ENCODE measurements around the gene KRT2. TPM values are rescaled to one million over a fixed set of nuclear protein-coding genes. Genes with fewer than 3 reads are reported as not detected.
A peak's percentile ranks its signal among the peaks of the same experiment; 100 is the strongest.

Gene KRT2
- total and polyA plus RNA-seq, 9 of the 15 experiments (the other 6 are each of a cell fraction or from before 2014, with no cell fraction given) = 0.03 to 0.69 (median 0.07) TPM; not detected in 2

DNA sequence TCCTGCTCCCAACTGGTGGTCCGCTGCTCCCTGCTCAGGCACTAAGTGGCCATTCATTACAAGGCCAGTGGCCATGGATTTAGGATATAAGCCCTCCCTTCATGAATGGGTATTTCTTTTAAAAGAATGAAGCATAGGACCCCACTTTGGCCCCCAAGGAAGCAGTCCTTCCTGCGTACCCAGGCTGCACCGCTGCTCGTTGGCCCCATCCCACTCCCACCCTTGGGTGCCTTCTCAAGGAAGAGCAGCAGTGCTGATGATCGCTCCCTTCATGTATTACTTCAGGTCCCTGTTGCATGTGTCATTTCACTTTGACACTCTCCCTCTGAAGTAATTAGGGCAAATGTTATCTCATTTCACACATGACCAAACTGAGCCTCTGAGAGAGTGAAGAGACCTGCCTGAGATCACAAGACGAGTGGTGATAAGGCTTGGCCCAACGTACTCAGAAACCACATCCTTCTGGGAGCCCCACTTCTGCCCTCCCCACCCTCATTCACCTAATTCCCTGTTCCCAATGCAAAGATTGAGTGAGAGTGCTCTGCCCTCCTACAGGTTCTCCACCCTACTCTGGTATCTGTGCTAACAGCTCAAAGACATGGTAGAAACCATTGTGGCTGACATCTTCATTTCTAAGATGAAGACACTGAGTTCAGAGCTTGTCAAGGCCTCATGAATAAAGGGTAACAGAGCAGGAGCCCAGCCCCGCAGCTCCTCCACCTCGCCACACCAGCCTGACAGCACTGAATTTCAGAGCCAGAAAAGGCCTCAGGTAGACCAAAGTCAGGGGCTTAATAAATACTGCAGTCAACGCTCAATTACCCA, 10.3 kb upstream of the KRT2 start (continued):
- TF ChIP-seq, protein P1, sequence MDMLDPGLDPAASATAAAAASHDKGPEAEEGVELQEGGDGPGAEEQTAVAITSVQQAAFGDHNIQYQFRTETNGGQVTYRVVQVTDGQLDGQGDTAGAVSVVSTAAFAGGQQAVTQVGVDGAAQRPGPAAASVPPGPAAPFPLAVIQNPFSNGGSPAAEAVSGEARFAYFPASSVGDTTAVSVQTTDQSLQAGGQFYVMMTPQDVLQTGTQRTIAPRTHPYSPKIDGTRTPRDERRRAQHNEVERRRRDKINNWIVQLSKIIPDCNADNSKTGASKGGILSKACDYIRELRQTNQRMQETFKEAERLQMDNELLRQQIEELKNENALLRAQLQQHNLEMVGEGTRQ (CRISPR knock-in tag; IDR thresholded peaks at IDR 0.05) = peak; percentile 37; the same call in 1 of the 2 replicates
- TF ChIP-seq KDM2B (CRISPR knock-in tag; IDR thresholded peaks at IDR 0.05) (no peak), PTRF (tag; IDR thresholded peaks at IDR 0.05) (no peak), EHMT2 (IDR thresholded peaks at IDR 0.05) (peak; percentile 92), PTBP1 (IDR thresholded peaks at IDR 0.05; ENCODE audit: low read depth, low read length) (no peak), ZNF23 (CRISPR knock-in tag; IDR thresholded peaks at IDR 0.05) (no peak), TAF7 (tag; IDR thresholded peaks at IDR 0.05) (no peak), STAT5B (CRISPR knock-in tag; IDR thresholded peaks at IDR 0.05) (no peak), RCOR1 (IDR thresholded peaks at IDR 0.05; ENCODE audit: borderline replicate concordance in 1 of 2, low read depth in 2 of 2, low read length in 2 of 2) (peak; percentile 91 to 99), DPF2 (IDR thresholded peaks at IDR 0.05) (peak; percentile 99), IFI16 (CRISPR knock-in tag; IDR thresholded peaks at IDR 0.05) (no peak), POLR2H (tag; IDR thresholded peaks at IDR 0.05; ENCODE audit: low read depth) (no peak), RAD21 (CRISPR knock-in tag; conservative IDR thresholded peaks at IDR 0.05 in 1 of 2, IDR thresholded peaks at IDR 0.05 in 1 of 2) (peak; percentile 6 to 34; a peak in 2 of 4 replicates)
- TF ChIP-seq, protein P2, sequence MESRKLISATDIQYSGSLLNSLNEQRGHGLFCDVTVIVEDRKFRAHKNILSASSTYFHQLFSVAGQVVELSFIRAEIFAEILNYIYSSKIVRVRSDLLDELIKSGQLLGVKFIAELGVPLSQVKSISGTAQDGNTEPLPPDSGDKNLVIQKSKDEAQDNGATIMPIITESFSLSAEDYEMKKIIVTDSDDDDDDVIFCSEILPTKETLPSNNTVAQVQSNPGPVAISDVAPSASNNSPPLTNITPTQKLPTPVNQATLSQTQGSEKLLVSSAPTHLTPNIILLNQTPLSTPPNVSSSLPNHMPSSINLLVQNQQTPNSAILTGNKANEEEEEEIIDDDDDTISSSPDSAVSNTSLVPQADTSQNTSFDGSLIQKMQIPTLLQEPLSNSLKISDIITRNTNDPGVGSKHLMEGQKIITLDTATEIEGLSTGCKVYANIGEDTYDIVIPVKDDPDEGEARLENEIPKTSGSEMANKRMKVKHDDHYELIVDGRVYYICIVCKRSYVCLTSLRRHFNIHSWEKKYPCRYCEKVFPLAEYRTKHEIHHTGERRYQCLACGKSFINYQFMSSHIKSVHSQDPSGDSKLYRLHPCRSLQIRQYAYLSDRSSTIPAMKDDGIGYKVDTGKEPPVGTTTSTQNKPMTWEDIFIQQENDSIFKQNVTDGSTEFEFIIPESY (CRISPR knock-in tag; IDR thresholded peaks at IDR 0.05) = peak; percentile 8; the same call in 1 of the 2 replicates
- TF ChIP-seq, protein P3, sequence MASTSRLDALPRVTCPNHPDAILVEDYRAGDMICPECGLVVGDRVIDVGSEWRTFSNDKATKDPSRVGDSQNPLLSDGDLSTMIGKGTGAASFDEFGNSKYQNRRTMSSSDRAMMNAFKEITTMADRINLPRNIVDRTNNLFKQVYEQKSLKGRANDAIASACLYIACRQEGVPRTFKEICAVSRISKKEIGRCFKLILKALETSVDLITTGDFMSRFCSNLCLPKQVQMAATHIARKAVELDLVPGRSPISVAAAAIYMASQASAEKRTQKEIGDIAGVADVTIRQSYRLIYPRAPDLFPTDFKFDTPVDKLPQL (IDR thresholded peaks at IDR 0.05; ENCODE audit: extremely low read depth, insufficient read length) = no peak
- TF ChIP-seq, protein P4, sequence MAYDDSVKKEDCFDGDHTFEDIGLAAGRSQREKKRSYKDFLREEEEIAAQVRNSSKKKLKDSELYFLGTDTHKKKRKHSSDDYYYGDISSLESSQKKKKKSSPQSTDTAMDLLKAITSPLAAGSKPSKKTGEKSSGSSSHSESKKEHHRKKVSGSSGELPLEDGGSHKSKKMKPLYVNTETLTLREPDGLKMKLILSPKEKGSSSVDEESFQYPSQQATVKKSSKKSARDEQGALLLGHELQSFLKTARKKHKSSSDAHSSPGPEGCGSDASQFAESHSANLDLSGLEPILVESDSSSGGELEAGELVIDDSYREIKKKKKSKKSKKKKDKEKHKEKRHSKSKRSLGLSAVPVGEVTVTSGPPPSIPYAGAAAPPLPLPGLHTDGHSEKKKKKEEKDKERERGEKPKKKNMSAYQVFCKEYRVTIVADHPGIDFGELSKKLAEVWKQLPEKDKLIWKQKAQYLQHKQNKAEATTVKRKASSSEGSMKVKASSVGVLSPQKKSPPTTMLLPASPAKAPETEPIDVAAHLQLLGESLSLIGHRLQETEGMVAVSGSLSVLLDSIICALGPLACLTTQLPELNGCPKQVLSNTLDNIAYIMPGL (CRISPR knock-in tag; IDR thresholded peaks at IDR 0.05) = no peak

Data from K562 (cell line).